ENCODE results near the gene ACACA.

GRCh38 chr17:37219876-37220606 lies 186.6 kb downstream of the ACACA start:
- TF ChIP-seq FOXK2 (IDR thresholded peaks at IDR 0.05) (no peak), ELF4 (IDR thresholded peaks at IDR 0.05) (no peak), NFRKB (IDR thresholded peaks at IDR 0.05) (no peak), BHLHE40 (IDR thresholded peaks at IDR 0.05; ENCODE audit: borderline replicate concordance) (no peak), ZNF384 (IDR thresholded peaks at IDR 0.05) (no peak), FOXM1 (IDR thresholded peaks at IDR 0.05; ENCODE audit: borderline replicate concordance) (no peak)

Measured in HEK293T (cell line).